SKM-1 treated with dmso at 0.1 percent for 144 hours (cell line): ENCODE measurements around the gene RGS12.

Experiments used
- DNase-seq: peaks from one replicate; lab custom pipeline; 2025; ENCODE audit not compliant: unreplicated experiment; lab: John Stamatoyannopoulos, UW

The RGS12 gene

GRCh38 chr4:3254302-3255131 lies 38.3 kb upstream of the RGS12 start:
- no peak for DNase-seq

- DNase-seq: no peak
These were observed 37.1 kb upstream of the RGS12 start for GRCh38 chr4:3255611-3256186.

- no peak for DNase-seq
These were observed 36.4 kb upstream of the RGS12 start for GRCh38 chr4:3256230-3257102.

GRCh38 chr4:3257103-3257555 lies 35.7 kb upstream of the RGS12 start:
- no peak for DNase-seq

- no peak for DNase-seq
These were observed 35.0 kb upstream of the RGS12 start for GRCh38 chr4:3257556-3258482.

- no peak for DNase-seq
These were observed 31.2 kb upstream of the RGS12 start for GRCh38 chr4:3261411-3262207.

GRCh38 chr4:3262208-3263052 lies 30.4 kb upstream of the RGS12 start:
- no peak for DNase-seq

- DNase-seq: no peak
These were observed 29.6 kb upstream of the RGS12 start for GRCh38 chr4:3263053-3263875.

- DNase-seq: no peak
These were observed 29.0 kb upstream of the RGS12 start for GRCh38 chr4:3263876-3264193.

- no peak for DNase-seq
These were observed 26.7 kb upstream of the RGS12 start for GRCh38 chr4:3266076-3266475.

GRCh38 chr4:3267576-3268394 lies 25.0 kb upstream of the RGS12 start:
- no peak for DNase-seq

- no peak for DNase-seq
These were observed 24.3 kb upstream of the RGS12 start for GRCh38 chr4:3268395-3269104.

GRCh38 chr4:3269105-3269927 lies 23.5 kb upstream of the RGS12 start:
- no peak for DNase-seq

GRCh38 chr4:3269991-3270611 lies 22.7 kb upstream of the RGS12 start:
- no peak for DNase-seq

- DNase-seq: no peak
These were observed 21.7 kb upstream of the RGS12 start for GRCh38 chr4:3271131-3271530.
